ENCODE data around the gene TIMM22. TPM values are rescaled to one million over a fixed set of nuclear protein-coding genes. Genes with fewer than 3 reads are reported as not detected.

TIMM22 gene
- total RNA-seq, 4 donors from 2014 or later, result 11.6 to 12.9 (median 12.6) TPM

DNA sequence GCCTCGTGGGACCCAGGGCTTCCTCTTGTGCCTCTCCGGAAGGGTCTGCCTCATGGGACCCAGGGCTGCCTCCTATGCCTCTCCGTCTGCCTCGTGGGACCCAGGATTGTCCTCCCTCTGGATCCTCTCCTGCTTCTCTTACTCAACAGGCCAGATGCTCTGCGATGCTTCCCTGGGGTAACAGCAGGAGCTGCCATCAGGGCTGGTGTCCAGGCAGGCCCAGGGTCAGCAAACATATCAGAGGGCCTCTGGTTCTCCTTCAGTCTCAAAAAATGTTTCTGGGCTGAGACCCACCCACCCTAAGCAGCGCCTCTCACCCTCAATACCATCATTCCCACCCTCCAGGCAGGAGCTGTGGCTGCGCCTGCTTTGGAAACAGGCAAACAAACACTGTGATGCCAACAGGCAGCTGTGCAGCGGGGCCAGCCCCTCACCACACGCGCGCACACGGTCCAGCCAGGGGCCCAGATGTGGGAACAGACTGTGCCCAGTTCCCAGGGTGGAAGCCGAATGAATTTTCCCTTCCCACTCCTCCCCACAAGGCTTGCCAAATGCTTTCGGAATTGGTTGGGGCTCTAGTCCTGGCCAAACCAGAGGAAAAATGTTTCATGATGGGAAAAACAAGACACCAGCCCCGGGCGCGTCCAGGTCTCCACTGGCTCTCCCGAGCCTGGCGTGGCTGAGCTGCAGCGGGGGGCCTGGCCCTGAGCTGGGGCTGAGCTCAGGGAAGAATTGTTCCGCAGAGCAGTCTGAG lies 11.3 kb downstream of the TIMM22 start:
- Histone ChIP-seq H3K4me1 (peaks cover 56% of the 10 kb centered on the region), H3K27me3 (no peaks in the 10 kb centered on the region), H3K4me3 (no peak overlapping the region), H3K27ac (peak overlapping the region; percentile 57), H3K9me3 (no peaks in the 10 kb centered on the region), H3K36me3 (peaks cover 77% of the 10 kb centered on the region)
- TF ChIP-seq, protein P1, sequence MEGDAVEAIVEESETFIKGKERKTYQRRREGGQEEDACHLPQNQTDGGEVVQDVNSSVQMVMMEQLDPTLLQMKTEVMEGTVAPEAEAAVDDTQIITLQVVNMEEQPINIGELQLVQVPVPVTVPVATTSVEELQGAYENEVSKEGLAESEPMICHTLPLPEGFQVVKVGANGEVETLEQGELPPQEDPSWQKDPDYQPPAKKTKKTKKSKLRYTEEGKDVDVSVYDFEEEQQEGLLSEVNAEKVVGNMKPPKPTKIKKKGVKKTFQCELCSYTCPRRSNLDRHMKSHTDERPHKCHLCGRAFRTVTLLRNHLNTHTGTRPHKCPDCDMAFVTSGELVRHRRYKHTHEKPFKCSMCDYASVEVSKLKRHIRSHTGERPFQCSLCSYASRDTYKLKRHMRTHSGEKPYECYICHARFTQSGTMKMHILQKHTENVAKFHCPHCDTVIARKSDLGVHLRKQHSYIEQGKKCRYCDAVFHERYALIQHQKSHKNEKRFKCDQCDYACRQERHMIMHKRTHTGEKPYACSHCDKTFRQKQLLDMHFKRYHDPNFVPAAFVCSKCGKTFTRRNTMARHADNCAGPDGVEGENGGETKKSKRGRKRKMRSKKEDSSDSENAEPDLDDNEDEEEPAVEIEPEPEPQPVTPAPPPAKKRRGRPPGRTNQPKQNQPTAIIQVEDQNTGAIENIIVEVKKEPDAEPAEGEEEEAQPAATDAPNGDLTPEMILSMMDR (IDR thresholded peaks at IDR 0.05), result no peak
- peak in 2 of 3 donors; percentile 27 to 37 for TF ChIP-seq POLR2AphosphoS5 (IDR thresholded peaks at IDR 0.05)
- no peak for TF ChIP-seq POLR2A (IDR thresholded peaks at IDR 0.05)
- no peak for TF ChIP-seq EP300 (IDR thresholded peaks at IDR 0.05)
- 81% methylated on average over 15 of the region's 21 CpGs for WGBS
- no peak for DNase-seq (ENCODE audit: low spot score in 2 of 2)

- Histone ChIP-seq H3K27me3 (no peaks in the 10 kb centered on the region), H3K9me3 (no peaks in the 10 kb centered on the region), H3K4me3 (no peak overlapping the region), H3K4me1 (peaks cover 45% of the 10 kb centered on the region), H3K27ac (peak overlapping the region; percentile 46), H3K36me3 (peaks cover 77% of the 10 kb centered on the region)
- WGBS, result 75% methylated on average over 12 of the region's 19 CpGs
- no peak for DNase-seq (ENCODE audit: low spot score in 2 of 2)
- TF ChIP-seq POLR2A (IDR thresholded peaks at IDR 0.05) (no peak), EP300 (IDR thresholded peaks at IDR 0.05) (no peak), POLR2AphosphoS5 (IDR thresholded peaks at IDR 0.05) (no peak)
- TF ChIP-seq, protein P1 (IDR thresholded peaks at IDR 0.05), result no peak
Measured at GRCh38 chr17:1009229-1010085, 12.5 kb downstream of the TIMM22 start.

DNA sequence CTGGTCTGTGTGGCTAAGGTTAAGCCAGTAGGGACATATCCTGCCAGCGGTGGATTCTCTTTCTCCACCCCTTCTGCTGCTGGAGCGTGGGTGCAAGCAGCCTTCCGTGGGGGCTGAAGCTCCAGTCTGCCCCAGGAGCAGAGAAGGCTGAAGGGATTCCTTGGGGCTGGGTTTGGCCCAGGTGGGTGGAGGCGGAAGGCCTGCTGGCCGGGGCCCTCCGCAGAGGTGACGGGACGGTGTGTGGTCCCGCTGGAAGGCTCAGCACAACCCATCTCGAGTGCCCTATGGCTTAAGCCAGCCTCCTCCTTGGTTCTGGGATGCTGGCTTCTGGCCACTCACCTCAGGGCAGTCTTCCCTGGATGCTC lies 13.1 kb downstream of the TIMM22 start:
- peak overlapping the region; percentile 46 for H3K27ac ChIP-seq
- no peaks in the 10 kb centered on the region for H3K9me3 ChIP-seq
- peaks cover 40% of the 10 kb centered on the region for H3K4me1 ChIP-seq
- TF ChIP-seq, protein P1 (IDR thresholded peaks at IDR 0.05), result no peak
- no peak for TF ChIP-seq EP300 (IDR thresholded peaks at IDR 0.05)
- TF ChIP-seq POLR2AphosphoS5 (IDR thresholded peaks at IDR 0.05), result no peak
- no peak for TF ChIP-seq POLR2A (IDR thresholded peaks at IDR 0.05)
- no peak overlapping the region for H3K4me3 ChIP-seq
- 90% methylated on average over 2 of the region's 10 CpGs for WGBS
- H3K36me3 ChIP-seq, result peaks cover 71% of the 10 kb centered on the region
- no peaks in the 10 kb centered on the region for H3K27me3 ChIP-seq
- DNase-seq (ENCODE audit: low spot score in 2 of 2), result no peak

GRCh38 chr17:1010586-1010985 lies 13.7 kb downstream of the TIMM22 start:
- H3K27me3 ChIP-seq, result no peaks in the 10 kb centered on the region
- H3K4me1 ChIP-seq, result peaks cover 35% of the 10 kb centered on the region
- no peak overlapping the region for H3K27ac ChIP-seq
- H3K4me3 ChIP-seq, result no peak overlapping the region
- TF ChIP-seq EP300 (IDR thresholded peaks at IDR 0.05) (no peak), POLR2AphosphoS5 (IDR thresholded peaks at IDR 0.05) (no peak), POLR2A (IDR thresholded peaks at IDR 0.05) (no peak)
- TF ChIP-seq, protein P1 (IDR thresholded peaks at IDR 0.05), result no peak
- H3K9me3 ChIP-seq, result no peaks in the 10 kb centered on the region
- H3K36me3 ChIP-seq, result peaks cover 66% of the 10 kb centered on the region
- 94% methylated on average over 9 of the region's 14 CpGs for WGBS
- DNase-seq (ENCODE audit: low spot score in 2 of 2), result no peak

DNA sequence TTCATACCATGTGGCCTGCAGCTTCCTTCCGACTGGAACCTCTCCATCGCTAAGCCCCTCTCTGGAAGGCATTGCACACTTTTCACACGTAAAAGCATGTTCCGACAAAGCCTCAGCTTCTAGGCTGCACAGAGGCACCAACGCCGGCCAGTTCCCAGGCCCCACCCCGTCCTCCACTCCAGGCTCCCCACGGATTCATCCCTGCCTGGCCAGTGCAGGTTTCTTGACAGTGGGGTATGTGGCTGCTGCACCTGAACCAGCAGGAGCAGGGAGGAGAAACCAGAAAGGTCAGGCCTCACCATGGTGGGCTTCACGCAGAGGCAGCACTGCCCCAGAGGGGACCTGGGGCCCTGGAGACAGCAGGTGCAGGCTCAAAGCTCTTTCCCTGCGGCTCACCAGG lies 14.2 kb downstream of the TIMM22 start:
- DNase-seq (ENCODE audit: low spot score in 2 of 2), result no peak
- TF ChIP-seq, protein P1 (IDR thresholded peaks at IDR 0.05), result no peak
- TF ChIP-seq POLR2A (IDR thresholded peaks at IDR 0.05) (no peak), POLR2AphosphoS5 (IDR thresholded peaks at IDR 0.05) (no peak), EP300 (IDR thresholded peaks at IDR 0.05) (no peak)
- 88% methylated on average over 10 of the region's 10 CpGs for WGBS
- Histone ChIP-seq H3K27ac (no peak overlapping the region), H3K36me3 (peaks cover 60% of the 10 kb centered on the region), H3K27me3 (no peaks in the 10 kb centered on the region), H3K9me3 (no peaks in the 10 kb centered on the region), H3K4me3 (no peak overlapping the region), H3K4me1 (peaks cover 29% of the 10 kb centered on the region)

Measured in suprapubic skin (tissue), 4 donors.